Erythroblast (primary cell): ENCODE data around the gene CDH15.

Experiments used
- GATA1 ChIP-seq: IDR thresholded peaks from 2 replicates; pipeline ENCODE4 v1.6.1; 2011; ENCODE audit warnings: low read depth, mild to moderate bottlenecking, control low read depth, low read length, moderate library complexity
- POLR2A ChIP-seq: IDR thresholded peaks from 2 replicates; pipeline ENCODE4 v1.6.1; 2011; ENCODE audit warnings: mild to moderate bottlenecking, low read length

GRCh38 chr16:89139907-89140361, 31.6 kb upstream of the CDH15 start:
- TF ChIP-seq POLR2A = no peak
- no peak for TF ChIP-seq GATA1
